GM21447 (cell line): ENCODE measurements around the gene CRYGN.

ENCODE experiments used
- ATAC-seq: cut with Tn5 transposase; IDR thresholded peaks from one replicate; pipeline ENCODE4 v1.9.1; 2021; ENCODE audit not compliant: unreplicated experiment

CRYGN gene

GRCh38 chr7:151393031-151393977, 46.6 kb downstream of the CRYGN start:
- ATAC-seq: no peak

- no peak for ATAC-seq
Observed at GRCh38 chr7:151392426-151392825, 47.5 kb downstream of the CRYGN start.

- ATAC-seq: no peak
Observed at GRCh38 chr7:151392002-151392401, 47.9 kb downstream of the CRYGN start.

- no peak for ATAC-seq
Observed at GRCh38 chr7:151391358-151391730, 48.6 kb downstream of the CRYGN start.

GRCh38 chr7:151390598-151391357, 49.2 kb downstream of the CRYGN start:
- no peak for ATAC-seq

DNA sequence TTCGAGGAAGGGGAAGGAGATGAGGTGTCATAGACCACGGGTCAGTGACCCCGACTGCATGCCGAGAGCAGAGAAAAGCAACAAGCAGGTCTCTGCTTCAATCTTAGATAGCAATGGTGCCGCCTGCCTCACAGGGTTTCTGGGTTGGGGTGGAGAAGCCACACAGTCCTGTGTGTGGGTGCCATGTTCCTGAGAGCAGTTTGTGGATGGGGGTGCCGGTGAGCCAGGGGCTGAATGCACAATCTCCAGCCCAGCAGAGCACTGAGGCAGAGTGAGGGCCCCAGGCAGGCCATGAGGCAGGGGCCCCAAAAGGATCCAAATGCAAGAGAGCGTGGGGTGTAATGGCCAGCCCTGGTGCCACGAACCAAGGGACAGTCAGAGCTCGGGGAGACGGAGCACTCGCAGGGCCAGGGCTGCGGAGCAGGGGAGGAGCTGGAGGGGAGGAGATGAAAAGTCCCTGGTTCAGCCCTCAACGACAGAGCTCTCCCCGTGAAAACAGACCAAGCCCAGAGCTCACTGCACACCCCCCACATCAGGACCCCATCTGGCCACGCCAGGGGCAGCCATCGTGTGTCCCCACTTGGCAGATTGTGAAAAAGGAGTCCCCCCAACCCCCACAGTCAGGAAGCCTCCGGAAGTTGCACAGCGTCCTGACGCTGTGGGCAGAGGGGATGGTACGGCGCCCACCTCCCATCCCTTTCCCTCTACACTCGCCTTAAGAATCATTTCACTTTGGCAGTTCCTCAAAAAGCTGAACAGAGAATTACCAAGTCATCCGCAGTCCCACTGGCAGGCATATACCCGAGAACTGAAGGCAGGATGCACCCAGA, 50.0 kb downstream of the CRYGN start:
- no peak for ATAC-seq

- ATAC-seq: no peak
Observed at GRCh38 chr7:151389096-151389767, 50.7 kb downstream of the CRYGN start.

- no peak for ATAC-seq
Observed at GRCh38 chr7:151388430-151388829, 51.5 kb downstream of the CRYGN start.

GRCh38 chr7:151388007-151388297, 52.0 kb downstream of the CRYGN start:
- ATAC-seq: no peak

DNA sequence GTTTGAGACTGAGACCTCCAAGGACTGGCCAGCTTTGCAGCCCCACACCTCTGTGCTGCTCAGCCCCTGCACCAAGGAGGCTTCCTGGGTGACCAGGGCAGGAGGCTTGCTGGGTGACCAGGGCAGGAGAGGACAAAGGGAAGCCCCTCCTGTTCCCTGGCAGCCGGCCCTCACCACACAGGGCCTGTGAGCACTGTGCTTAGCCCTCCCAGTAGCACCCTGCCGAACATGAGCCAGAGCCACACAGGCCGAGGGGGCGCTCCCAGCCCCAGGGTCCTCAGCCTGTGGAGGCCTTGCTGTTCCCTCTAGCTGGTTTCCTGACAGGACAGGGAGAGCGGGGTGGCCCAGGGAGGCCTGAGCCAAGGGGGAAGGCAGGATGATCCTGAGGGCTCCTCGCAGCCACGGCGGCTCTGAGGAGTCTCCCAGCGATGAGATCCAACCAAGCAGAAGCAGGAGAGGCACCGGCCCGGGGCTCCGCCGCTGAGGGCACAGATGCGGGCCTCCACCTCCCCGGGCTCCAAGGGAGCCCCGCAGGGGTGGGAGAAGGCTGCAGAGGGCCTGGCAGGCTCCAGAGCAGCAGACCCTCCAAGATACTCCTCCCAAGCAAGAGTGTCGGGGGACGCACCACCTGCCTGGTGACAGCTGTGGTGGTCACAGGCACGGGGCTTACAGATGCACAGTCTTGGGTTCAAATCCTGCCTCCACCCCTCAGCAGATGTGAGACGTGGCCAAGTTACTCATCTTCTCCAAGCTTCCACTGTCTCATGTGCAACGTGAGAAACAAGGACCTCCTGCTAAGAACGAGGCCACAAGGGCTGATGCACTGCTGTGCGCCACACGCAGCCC, 52.6 kb downstream of the CRYGN start:
- no peak for ATAC-seq

DNA sequence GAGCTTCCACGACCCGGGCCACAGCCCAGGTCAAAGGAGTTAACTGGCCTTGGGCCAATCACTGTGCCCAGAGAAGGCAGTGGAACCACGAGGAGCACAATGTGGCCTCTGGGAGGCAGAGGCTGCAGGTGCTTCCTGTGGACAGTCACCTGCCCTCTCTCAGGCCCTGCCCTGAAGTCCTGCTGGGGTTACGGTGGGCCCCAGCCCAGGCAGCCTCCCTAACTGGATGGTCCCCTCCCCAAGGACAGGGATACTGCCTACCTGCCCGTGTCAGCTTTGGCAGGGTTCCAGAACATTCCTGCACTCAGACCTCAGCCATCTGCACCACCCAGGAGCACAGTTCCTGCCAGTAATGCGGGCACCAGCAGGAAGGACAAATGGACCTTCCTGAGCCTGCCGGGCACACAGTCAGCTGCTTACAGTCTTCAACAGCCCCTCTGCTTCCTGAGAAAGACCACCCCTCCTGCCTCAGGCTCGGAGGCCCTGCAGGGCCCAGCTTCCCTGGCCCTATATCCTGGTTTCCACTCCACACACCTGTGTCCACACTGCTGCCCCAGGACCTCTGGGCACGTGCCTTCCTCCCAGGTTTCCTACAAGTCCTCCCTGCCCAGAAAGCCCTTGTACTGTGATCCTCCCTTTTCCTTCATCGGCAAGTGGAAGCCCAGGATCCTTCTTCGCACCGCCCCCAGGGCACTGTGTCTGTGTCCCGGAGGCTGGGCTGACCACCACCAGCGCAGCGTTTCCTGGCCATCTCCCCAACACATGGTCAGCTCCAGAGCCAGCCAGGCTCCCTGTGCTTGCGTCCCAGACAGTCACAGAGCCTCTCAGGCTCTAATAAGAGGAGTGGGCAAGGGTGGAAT, 53.4 kb downstream of the CRYGN start:
- ATAC-seq: no peak

DNA sequence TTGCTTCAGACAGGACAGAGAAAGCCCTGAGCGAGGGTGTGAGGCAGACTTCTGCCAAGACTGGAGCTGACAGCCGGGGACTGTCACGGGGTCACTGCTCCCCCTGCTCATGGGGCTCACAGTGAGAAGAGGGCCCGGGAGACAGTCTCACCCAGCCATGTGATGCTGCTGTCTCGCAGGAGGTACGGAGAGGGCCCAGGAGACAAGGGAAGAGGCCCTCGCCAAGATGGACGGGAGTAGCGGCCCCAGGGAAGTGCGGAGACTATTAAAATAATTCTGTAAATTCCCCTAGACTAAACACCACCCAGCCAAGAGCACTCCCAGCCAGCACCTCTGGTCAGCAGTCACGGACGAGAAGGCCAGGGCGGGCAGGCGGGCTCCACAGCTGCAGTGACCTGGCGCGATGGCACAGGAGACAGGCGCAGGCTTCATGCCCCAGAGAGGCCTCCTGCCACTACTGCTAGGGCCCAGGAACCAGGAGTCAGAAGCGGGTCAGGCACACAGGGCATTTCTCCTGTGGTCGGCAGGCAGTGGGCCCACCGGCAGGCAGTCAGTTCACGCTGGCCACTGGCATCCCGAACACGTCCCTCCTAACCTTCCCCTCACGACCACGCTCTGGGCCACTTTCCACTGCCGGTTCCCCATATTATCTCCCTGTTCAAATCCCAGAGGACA, 54.2 kb downstream of the CRYGN start:
- no peak for ATAC-seq

DNA sequence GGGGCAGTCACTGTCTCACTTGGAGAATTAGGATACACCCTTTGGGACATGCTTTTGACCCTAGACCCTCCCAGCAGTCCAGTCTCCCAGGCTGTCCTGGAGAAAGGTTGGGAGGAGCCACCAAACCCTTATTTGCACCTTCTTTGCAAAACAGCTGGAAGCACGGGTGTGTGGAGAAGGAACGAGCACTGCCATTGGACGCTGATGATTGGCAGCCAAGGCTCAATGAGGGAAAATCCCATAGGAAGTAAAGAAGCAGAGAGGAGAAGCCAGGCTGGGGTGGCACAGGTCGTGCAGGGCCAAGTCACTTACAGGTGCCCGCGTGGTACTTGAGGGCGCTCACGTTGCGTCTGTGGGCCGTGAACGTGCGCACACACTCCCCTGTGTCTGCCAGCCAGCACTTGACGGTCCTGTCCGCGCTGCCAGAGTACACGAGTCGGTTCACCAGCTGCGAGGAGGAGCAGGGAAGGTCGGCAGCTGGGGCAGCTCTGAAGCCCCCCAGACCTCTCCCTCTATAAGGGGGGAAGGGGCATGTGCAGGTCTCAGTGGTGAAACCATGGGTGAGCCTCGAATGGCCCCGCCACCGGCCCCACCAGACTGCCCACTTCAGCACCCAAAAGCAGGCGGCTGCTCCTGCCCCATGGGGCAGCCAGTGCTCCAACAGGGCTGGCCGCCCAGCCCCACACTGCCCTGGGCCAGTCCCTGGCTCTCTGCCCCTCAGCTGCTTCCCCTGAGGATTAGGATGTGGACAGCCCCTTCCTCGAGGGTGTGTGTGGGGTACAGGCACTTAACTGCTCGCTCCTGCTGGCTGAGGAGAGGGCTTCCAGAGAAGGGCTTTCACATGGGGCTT, 54.9 kb downstream of the CRYGN start:
- no peak for ATAC-seq

GRCh38 chr7:151384352-151384697, 55.6 kb downstream of the CRYGN start:
- ATAC-seq: no peak

DNA sequence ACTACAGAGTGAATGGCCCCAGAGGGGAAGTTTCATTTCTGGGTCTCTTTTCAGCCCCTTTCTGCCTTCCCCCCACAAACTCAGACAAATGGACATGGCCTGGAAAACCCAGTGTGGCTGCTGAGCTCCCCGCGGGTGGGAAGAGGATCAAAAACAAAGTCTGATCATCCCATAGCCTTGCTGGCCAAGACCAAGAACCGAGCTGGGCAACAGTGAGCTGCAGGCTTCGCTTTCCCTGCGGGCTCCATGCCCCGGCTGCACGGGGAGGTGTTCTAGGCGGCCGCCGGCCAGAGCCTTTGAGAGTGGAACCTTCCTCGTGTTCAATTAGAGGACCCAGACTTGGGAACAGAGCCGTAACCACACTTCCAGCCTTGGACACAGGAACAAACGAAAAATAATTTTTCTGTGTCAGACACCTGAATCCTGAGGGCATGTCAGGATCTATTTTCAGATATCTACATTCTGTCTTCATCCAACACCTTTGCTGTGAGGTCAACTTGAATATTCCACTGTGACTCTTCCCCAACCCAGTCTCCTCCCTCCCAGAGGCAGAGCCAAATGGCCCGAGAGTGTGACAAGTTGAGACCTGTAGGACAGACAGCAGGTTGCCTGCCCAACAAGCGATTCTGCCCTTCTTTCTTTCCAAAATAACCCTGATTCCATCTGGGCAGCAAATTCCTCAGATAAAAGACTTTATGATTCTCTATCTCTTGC, 56.1 kb downstream of the CRYGN start:
- no peak for ATAC-seq

DNA sequence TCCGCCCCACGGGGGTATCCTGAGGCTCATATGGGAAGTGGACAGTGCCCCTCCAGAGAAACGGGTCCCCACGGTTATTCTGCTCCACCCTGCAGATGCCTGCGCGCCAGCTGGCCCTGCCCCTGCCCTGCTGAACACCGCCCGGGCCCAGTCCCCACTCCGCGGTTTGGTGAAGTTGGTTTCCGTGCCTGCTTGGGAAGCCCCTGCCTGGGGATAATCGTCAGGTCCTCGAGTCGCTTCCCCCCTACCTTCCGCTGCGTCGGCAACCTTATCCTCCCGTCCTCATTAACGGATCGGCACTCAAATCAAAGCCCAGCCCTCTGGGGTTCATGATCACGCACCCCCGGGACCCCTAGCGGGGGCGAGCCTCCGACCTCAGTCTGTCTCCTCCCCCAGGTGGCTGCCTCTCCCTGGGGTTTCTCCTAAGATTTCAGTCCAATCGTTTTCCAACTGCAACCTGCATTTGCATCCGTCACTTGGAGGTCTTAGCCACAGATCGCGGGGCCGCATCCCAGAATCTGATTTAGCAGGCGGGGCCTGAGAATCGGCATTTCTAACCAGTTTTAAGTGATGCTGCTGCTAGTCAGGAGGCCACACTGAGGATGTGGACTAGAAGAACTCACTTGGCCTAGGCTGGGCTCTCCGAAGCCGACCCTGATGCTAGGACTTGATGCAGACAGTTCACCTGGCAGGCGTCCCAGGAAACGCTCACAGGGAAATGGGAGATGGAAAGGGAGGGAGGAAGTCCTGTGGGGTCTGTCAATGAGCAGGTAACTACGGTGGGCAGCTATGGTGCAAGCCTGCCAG, 57.7 kb downstream of the CRYGN start:
- no peak for ATAC-seq
